Measurements from ENCODE around the gene MNAT1.

DNA sequence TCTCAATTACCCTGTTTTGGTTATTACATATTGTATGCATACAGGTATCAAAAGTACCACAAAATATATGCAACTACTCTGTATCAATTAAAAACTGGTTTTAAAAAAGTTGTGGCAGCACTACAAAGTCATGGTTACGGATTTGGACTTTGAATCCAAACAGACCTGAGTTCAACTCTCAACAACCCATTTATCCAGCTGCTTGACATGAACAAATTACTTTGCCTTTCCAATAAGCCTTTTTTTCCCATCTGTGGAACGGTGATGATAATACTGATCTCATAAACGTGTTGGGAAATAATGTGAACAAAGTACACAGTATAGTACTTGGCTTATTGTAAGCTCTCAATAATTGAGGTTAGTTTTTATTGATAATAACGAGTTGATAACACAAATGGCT, 85.0 kb downstream of the MNAT1 start:
- TF ChIP-seq, protein P1, sequence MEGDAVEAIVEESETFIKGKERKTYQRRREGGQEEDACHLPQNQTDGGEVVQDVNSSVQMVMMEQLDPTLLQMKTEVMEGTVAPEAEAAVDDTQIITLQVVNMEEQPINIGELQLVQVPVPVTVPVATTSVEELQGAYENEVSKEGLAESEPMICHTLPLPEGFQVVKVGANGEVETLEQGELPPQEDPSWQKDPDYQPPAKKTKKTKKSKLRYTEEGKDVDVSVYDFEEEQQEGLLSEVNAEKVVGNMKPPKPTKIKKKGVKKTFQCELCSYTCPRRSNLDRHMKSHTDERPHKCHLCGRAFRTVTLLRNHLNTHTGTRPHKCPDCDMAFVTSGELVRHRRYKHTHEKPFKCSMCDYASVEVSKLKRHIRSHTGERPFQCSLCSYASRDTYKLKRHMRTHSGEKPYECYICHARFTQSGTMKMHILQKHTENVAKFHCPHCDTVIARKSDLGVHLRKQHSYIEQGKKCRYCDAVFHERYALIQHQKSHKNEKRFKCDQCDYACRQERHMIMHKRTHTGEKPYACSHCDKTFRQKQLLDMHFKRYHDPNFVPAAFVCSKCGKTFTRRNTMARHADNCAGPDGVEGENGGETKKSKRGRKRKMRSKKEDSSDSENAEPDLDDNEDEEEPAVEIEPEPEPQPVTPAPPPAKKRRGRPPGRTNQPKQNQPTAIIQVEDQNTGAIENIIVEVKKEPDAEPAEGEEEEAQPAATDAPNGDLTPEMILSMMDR (IDR thresholded peaks at IDR 0.05): no peak
- TF ChIP-seq POLR2A (IDR thresholded peaks at IDR 0.05): no peak

Measured in tibial nerve (tissue), 3 donors.